SU-DHL-6 (cell line): ENCODE measurements around the gene SPTBN1.

Experiments
- H2AFZ ChIP-seq: fragments of 200-600 bp; sonication (generic); 2 replicates; pipeline ENCODE4 v1.6.1; 2014; ENCODE audit warnings: low read depth, mild to moderate bottlenecking, moderate library complexity, mixed read lengths, antibody characterized with exemption, low read length; ENCODE audit not compliant: severe bottlenecking
- H3F3A ChIP-seq: fragments of 200-600 bp; shearing (Covaris generic); 2 replicates; pipeline ENCODE4 v1.6.0; 2016; ENCODE audit warnings: antibody characterized with exemption, mild to moderate bottlenecking; ENCODE audit not compliant: insufficient read depth
- H3K27ac ChIP-seq: fragments of 200-600 bp; sonication (generic); 2 replicates; pipeline ENCODE4 v1.5.1; 2016; ENCODE audit warnings: low read depth, mild to moderate bottlenecking, low read length, moderate library complexity, mixed read lengths
- H3K27me3 ChIP-seq: fragments of 200-600 bp; sonication (generic), shearing (Covaris generic); 2 replicates; pipeline ENCODE4 v1.6.0; 2014; ENCODE audit warnings: mild to moderate bottlenecking, low read length
- H3K36me3 ChIP-seq: fragments of 200-600 bp; sonication (generic); 2 replicates; pipeline ENCODE4 v1.6.1; 2014; ENCODE audit warnings: mild to moderate bottlenecking, low read length, mixed read lengths
- H3K4me2 ChIP-seq: fragments of 300-600, 200-600 bp; shearing (Covaris generic), sonication (generic); 2 replicates; pipeline ENCODE4 v1.6.0; 2014; ENCODE audit warnings: low read length, low read depth, mild to moderate bottlenecking; ENCODE audit not compliant: poor library complexity, severe bottlenecking
- H3K4me3 ChIP-seq: fragments of 200-600 bp; sonication (generic); 2 replicates; pipeline ENCODE4 v1.5.1; 2014; ENCODE audit warnings: antibody characterized with exemption, low read length, mild to moderate bottlenecking, mixed read lengths; ENCODE audit not compliant: insufficient read depth, poor library complexity, severe bottlenecking
- H3K79me2 ChIP-seq: fragments of 200-600 bp; sonication (generic); 2 replicates; pipeline ENCODE4 v1.6.1; 2014; ENCODE audit warnings: mild to moderate bottlenecking, low read length, moderate library complexity; ENCODE audit not compliant: insufficient read depth
- H3K9ac ChIP-seq: fragments of 200-600 bp; sonication (generic); 2 replicates; pipeline ENCODE4 v1.7.0; 2014; ENCODE audit warnings: mild to moderate bottlenecking, low read length
- H3K9me2 ChIP-seq: fragments of 200-600 bp; sonication (generic); replicated peaks from 2 replicates; pipeline ENCODE4 v1.6.1; 2014; ENCODE audit warnings: low read length; ENCODE audit not compliant: insufficient read depth
- H3K9me3 ChIP-seq: fragments of 200-600 bp; sonication (generic); 2 replicates; pipeline ENCODE4 v1.6.1; 2014; ENCODE audit warnings: low read length, mixed read lengths; ENCODE audit not compliant: insufficient read depth
- H4K20me1 ChIP-seq: fragments of 200-600 bp; sonication (generic); 2 replicates; pipeline ENCODE4 v1.6.1; 2014; ENCODE audit warnings: low read depth, mild to moderate bottlenecking, antibody characterized with exemption, low read length, moderate library complexity, mixed read lengths
- EZH2phosphoT487 ChIP-seq: fragments of 200-600 bp; sonication (generic), shearing (Covaris generic); conservative IDR thresholded peaks from 2 replicates; pipeline ENCODE4 v1.6.1; 2018; ENCODE audit warnings: mild to moderate bottlenecking, antibody characterized with exemption, low read length, moderate library complexity, mixed read lengths
- TF ChIP-seq, protein P1 (sequence below): fragments of 200-600 bp; sonication (generic); IDR thresholded peaks from one replicate; pipeline ENCODE4 v1.5.1; 2017; ENCODE audit warnings: antibody characterized with exemption, mild to moderate bottlenecking, low read length, moderate library complexity; ENCODE audit not compliant: insufficient read depth, poor library complexity, severe bottlenecking

The SPTBN1 gene

DNA sequence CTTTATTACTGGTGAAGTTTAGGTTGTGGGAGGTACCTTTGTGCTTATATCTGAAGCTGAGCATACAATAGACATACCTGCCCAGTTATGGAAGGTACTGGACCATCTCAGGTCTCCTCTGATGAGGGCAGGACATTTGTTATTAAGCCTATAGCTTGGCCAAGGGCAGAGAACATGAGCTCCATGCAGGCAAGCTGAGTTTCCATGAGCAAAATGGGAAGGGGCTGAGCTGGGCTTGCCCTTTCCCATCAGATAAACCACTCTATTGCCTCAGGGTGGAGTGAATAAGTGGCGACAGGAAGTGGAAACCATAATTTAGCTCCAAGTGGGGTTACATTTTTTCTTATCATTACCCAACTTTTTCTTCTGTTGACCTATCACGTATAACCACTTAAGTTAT lies 227.5 kb downstream of the SPTBN1 start:
- H3K4me3 ChIP-seq = no peak overlapping the region
- no peaks in the 10 kb centered on the region for H3K27me3 ChIP-seq

DNA sequence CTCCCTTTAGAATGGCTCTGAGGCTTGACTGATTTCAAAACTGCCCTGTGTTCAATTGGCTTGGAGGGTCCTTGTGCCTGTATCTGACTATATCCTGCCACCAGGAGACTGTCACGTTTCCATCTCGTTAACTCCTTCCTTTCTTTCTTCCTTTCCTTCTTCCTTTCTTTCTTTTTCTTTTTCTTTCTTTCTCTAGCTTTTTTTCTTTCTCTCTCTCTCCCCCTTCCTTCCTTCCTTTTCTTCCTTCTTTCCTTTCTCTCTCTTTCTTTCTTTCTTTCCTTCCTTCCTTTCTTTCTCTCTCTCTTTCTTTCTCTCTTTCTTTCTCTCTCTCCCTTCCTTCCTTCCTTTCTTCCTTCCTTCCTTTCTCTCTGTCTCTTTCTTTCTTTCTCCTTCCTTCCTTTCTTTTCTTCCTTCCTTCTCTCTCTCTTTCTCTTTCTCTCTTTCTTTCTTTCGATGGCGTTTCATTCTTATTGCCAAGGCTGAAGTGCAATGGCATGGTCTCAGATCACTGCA lies 229.2 kb downstream of the SPTBN1 start:
- no peaks in the 10 kb centered on the region for H3F3A ChIP-seq
- no peaks in the 10 kb centered on the region for H3K36me3 ChIP-seq
- no peak overlapping the region for H3K4me2 ChIP-seq
- no peaks in the 10 kb centered on the region for H3K27me3 ChIP-seq
- H3K9ac ChIP-seq = no peak overlapping the region
- no peak overlapping the region for H3K4me3 ChIP-seq
- H4K20me1 ChIP-seq = no peaks in the 10 kb centered on the region
- H3K9me3 ChIP-seq = no peaks in the 10 kb centered on the region
- no peak overlapping the region for H2AFZ ChIP-seq
- H3K27ac ChIP-seq = no peak overlapping the region
- TF ChIP-seq, protein P1, sequence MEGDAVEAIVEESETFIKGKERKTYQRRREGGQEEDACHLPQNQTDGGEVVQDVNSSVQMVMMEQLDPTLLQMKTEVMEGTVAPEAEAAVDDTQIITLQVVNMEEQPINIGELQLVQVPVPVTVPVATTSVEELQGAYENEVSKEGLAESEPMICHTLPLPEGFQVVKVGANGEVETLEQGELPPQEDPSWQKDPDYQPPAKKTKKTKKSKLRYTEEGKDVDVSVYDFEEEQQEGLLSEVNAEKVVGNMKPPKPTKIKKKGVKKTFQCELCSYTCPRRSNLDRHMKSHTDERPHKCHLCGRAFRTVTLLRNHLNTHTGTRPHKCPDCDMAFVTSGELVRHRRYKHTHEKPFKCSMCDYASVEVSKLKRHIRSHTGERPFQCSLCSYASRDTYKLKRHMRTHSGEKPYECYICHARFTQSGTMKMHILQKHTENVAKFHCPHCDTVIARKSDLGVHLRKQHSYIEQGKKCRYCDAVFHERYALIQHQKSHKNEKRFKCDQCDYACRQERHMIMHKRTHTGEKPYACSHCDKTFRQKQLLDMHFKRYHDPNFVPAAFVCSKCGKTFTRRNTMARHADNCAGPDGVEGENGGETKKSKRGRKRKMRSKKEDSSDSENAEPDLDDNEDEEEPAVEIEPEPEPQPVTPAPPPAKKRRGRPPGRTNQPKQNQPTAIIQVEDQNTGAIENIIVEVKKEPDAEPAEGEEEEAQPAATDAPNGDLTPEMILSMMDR = no peak
- TF ChIP-seq EZH2phosphoT487 = no peak
- H3K79me2 ChIP-seq = no peaks in the 10 kb centered on the region
- no peaks in the 10 kb centered on the region for H3K9me2 ChIP-seq

More for the DNA sequence above, 227.5 kb downstream of the SPTBN1 start:
- Histone ChIP-seq H3F3A (no peaks in the 10 kb centered on the region), H2AFZ (no peak overlapping the region), H3K9me2 (no peaks in the 10 kb centered on the region), H3K9me3 (no peaks in the 10 kb centered on the region), H3K79me2 (no peaks in the 10 kb centered on the region), H3K9ac (no peak overlapping the region), H3K27ac (no peak overlapping the region), H3K36me3 (no peaks in the 10 kb centered on the region), H4K20me1 (no peaks in the 10 kb centered on the region), H3K4me2 (no peak overlapping the region)
- no peak for TF ChIP-seq EZH2phosphoT487
- TF ChIP-seq, protein P1 = no peak

- no peaks in the 10 kb centered on the region for H3K9me3 ChIP-seq
- H3K79me2 ChIP-seq = no peaks in the 10 kb centered on the region
- no peak overlapping the region for H3K9ac ChIP-seq
- H2AFZ ChIP-seq = no peak overlapping the region
- no peaks in the 10 kb centered on the region for H3K27me3 ChIP-seq
- H3K27ac ChIP-seq = no peak overlapping the region
- H3K36me3 ChIP-seq = no peaks in the 10 kb centered on the region
- H3K4me3 ChIP-seq = no peak overlapping the region
- no peaks in the 10 kb centered on the region for H3K9me2 ChIP-seq
- TF ChIP-seq EZH2phosphoT487 = no peak
- no peak overlapping the region for H3K4me2 ChIP-seq
- H4K20me1 ChIP-seq = no peaks in the 10 kb centered on the region
- H3F3A ChIP-seq = no peaks in the 10 kb centered on the region
These were observed 231.5 kb downstream of the SPTBN1 start for GRCh38 chr2:54687595-54688152.

DNA sequence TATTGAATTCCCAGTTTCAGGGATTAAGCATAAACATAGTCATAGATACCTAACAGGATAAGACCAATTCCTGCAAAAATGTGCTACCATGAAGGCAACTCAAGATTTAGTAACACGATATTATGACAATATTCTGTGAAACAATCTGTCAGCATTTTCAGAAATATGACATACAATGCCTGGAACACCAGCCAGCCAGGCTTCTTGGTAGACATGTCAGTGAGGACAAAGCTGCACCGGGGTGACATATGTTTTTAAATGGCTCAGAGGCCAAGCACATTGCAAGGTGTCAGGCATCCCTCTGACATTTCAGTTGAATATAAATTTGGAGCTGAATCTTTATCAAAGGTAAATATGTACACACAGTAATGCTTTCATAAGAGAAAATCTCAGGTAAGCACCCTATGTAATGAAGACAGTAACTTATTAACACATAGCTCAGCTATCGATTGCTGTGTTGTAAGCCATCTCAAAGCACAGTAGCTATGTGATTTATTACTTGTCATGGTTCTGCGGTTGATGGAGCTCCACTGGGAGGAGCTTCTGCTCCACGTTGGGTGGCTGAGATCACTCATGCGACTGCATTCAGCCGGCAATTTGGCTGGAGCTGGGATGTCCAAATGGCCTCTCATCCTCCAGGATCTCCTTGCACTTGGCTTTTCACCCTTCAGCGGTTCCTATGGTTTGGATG lies 235.5 kb downstream of the SPTBN1 start:
- no peak overlapping the region for H3K4me3 ChIP-seq
- no peak for TF ChIP-seq EZH2phosphoT487
- TF ChIP-seq, protein P1 = no peak
- H3K79me2 ChIP-seq = no peaks in the 10 kb centered on the region

More for the DNA sequence above, 235.5 kb downstream of the SPTBN1 start:
- Histone ChIP-seq H3K27me3 (no peaks in the 10 kb centered on the region), H4K20me1 (no peaks in the 10 kb centered on the region), H3K36me3 (no peaks in the 10 kb centered on the region), H3K9me3 (no peaks in the 10 kb centered on the region), H3K9me2 (no peaks in the 10 kb centered on the region), H3K4me2 (no peak overlapping the region), H3K27ac (no peak overlapping the region), H3K9ac (no peak overlapping the region), H3F3A (no peaks in the 10 kb centered on the region), H2AFZ (no peak overlapping the region)
